ENCODE measurements around the gene RGS9BP.

Gene RGS9BP

GRCh38 chr19:32672841-32673240, 2.8 kb upstream of the RGS9BP start:
- Histone ChIP-seq H3K27ac (ENCODE audit: low read depth, low read length) (no peak overlapping the region), H3K18ac (ENCODE audit: low read length) (no peak overlapping the region), H2AFZ (ENCODE audit: insufficient read depth, low read length, poor library complexity) (no peak overlapping the region), H3K27me3 (ENCODE audit: insufficient read depth, low read length) (peaks cover 21% of the 10 kb centered on the region), H2BK5ac (ENCODE audit: low read depth, low read length, poor library complexity) (no peak overlapping the region), H3K79me1 (ENCODE audit: low read length) (peaks cover 5% of the 10 kb centered on the region), H3K23ac (ENCODE audit: low read length) (no peak overlapping the region), H3K36me3 (ENCODE audit: control insufficient read depth in 1 of 2, insufficient read depth in 2 of 2, low read length in 2 of 2) (peaks cover 0 to 1% of the 10 kb centered on the region in 2 experiments), H3K4me3 (ENCODE audit: low read depth, low read length) (no peak overlapping the region), H2BK12ac (ENCODE audit: low read length) (no peak overlapping the region), H3K4me2 (ENCODE audit: low read length) (no peak overlapping the region), H3K9me3 (ENCODE audit: insufficient read depth, low read depth, low read length) (peaks cover 3% of the 10 kb centered on the region), H3K14ac (ENCODE audit: low read length) (no peak overlapping the region), H3K9ac (ENCODE audit: low read length) (no peak overlapping the region), H4K91ac (ENCODE audit: low read depth, low read length) (no peak overlapping the region), H3K4me1 (ENCODE audit: control insufficient read depth in 1 of 2, insufficient read depth in 2 of 2, low read length in 2 of 2) (peaks cover 14 to 17% of the 10 kb centered on the region in 2 experiments), H2BK120ac (ENCODE audit: insufficient read depth, low read length, poor library complexity) (no peak overlapping the region), H4K12ac (ENCODE audit: low read depth, low read length) (no peak overlapping the region), H4K8ac (ENCODE audit: low read depth, low read length) (no peak overlapping the region), H3K4ac (ENCODE audit: low read depth, low read length) (no peak overlapping the region), H3K79me2 (ENCODE audit: control insufficient read depth, insufficient read depth, low read length, poor library complexity) (peaks cover 12% of the 10 kb centered on the region), H2AK5ac (ENCODE audit: low read length) (no peak overlapping the region)
- no peak for DNase-seq
- no CpG with 5 or more reads among the region's 3 CpGs for WGBS (ENCODE audit: extremely low coverage, insufficient coverage, insufficient read length)

GRCh38 chr19:32673573-32673972, 2.1 kb upstream of the RGS9BP start:
- Histone ChIP-seq H3K79me2 (ENCODE audit: control insufficient read depth, insufficient read depth, low read length, poor library complexity) (peaks cover 12% of the 10 kb centered on the region), H3K4me1 (ENCODE audit: control insufficient read depth in 1 of 2, insufficient read depth in 2 of 2, low read length in 2 of 2) (peaks cover 14 to 17% of the 10 kb centered on the region in 2 experiments), H3K18ac (ENCODE audit: low read length) (peak overlapping the region; percentile 79), H2BK120ac (ENCODE audit: insufficient read depth, low read length, poor library complexity) (no peak overlapping the region), H3K9me3 (ENCODE audit: insufficient read depth, low read depth, low read length) (peaks cover 3% of the 10 kb centered on the region), H2AK5ac (ENCODE audit: low read length) (no peak overlapping the region), H3K4me3 (ENCODE audit: low read depth, low read length) (no peak overlapping the region), H3K36me3 (ENCODE audit: control insufficient read depth in 1 of 2, insufficient read depth in 2 of 2, low read length in 2 of 2) (no peaks in the 10 kb centered on the region), H2BK5ac (ENCODE audit: low read depth, low read length, poor library complexity) (no peak overlapping the region), H3K27ac (ENCODE audit: low read depth, low read length) (no peak overlapping the region), H3K79me1 (ENCODE audit: low read length) (peaks cover 5% of the 10 kb centered on the region), H3K9ac (ENCODE audit: low read length) (no peak overlapping the region), H3K4ac (ENCODE audit: low read depth, low read length) (peak overlapping the region; percentile 57), H3K4me2 (ENCODE audit: low read length) (no peak overlapping the region), H2BK12ac (ENCODE audit: low read length) (no peak overlapping the region), H4K91ac (ENCODE audit: low read depth, low read length) (no peak overlapping the region), H3K23ac (ENCODE audit: low read length) (no peak overlapping the region), H4K8ac (ENCODE audit: low read depth, low read length) (no peak overlapping the region), H4K12ac (ENCODE audit: low read depth, low read length) (no peak overlapping the region), H2AFZ (ENCODE audit: insufficient read depth, low read length, poor library complexity) (peak overlapping the region; percentile 50), H3K27me3 (ENCODE audit: insufficient read depth, low read length) (peaks cover 21% of the 10 kb centered on the region), H3K14ac (ENCODE audit: low read length) (no peak overlapping the region)
- WGBS (ENCODE audit: extremely low coverage, insufficient coverage, insufficient read length), result no CpG with 5 or more reads among the region's 10 CpGs
- DNase-seq, result no peak

- H2BK5ac ChIP-seq (ENCODE audit: low read depth, low read length, poor library complexity), result no peak overlapping the region
- peaks cover 14 to 17% of the 10 kb centered on the region in 2 experiments for H3K4me1 ChIP-seq (ENCODE audit: control insufficient read depth in 1 of 2, insufficient read depth in 2 of 2, low read length in 2 of 2)
- H2BK120ac ChIP-seq (ENCODE audit: insufficient read depth, low read length, poor library complexity), result peak overlapping the region; percentile 47
- H3K23ac ChIP-seq (ENCODE audit: low read length), result no peak overlapping the region
- H4K91ac ChIP-seq (ENCODE audit: low read depth, low read length), result peak overlapping the region; percentile 63
- H3K9me3 ChIP-seq (ENCODE audit: insufficient read depth, low read depth, low read length), result peaks cover 3% of the 10 kb centered on the region
- H3K14ac ChIP-seq (ENCODE audit: low read length), result peak overlapping the region; percentile 90
- peaks cover 21% of the 10 kb centered on the region for H3K27me3 ChIP-seq (ENCODE audit: insufficient read depth, low read length)
- H3K79me2 ChIP-seq (ENCODE audit: control insufficient read depth, insufficient read depth, low read length, poor library complexity), result peaks cover 12% of the 10 kb centered on the region
- H2AFZ ChIP-seq (ENCODE audit: insufficient read depth, low read length, poor library complexity), result peak overlapping the region; percentile 86
- peak overlapping the region; percentile 97 for H3K4ac ChIP-seq (ENCODE audit: low read depth, low read length)
- peak overlapping the region; percentile 71 for H3K9ac ChIP-seq (ENCODE audit: low read length)
- H3K4me3 ChIP-seq (ENCODE audit: low read depth, low read length), result peak overlapping the region; percentile 91
- DNase-seq, result no peak
- H4K12ac ChIP-seq (ENCODE audit: low read depth, low read length), result peak overlapping the region; percentile 70
- H3K18ac ChIP-seq (ENCODE audit: low read length), result peak overlapping the region; percentile 90
- H4K8ac ChIP-seq (ENCODE audit: low read depth, low read length), result peak overlapping the region; percentile 91
- peak overlapping the region; percentile 81 for H3K4me2 ChIP-seq (ENCODE audit: low read length)
- H3K79me1 ChIP-seq (ENCODE audit: low read length), result peaks cover 5% of the 10 kb centered on the region
- H2BK12ac ChIP-seq (ENCODE audit: low read length), result peak overlapping the region; percentile 54
- no peak overlapping the region for H3K27ac ChIP-seq (ENCODE audit: low read depth, low read length)
- no peaks in the 10 kb centered on the region for H3K36me3 ChIP-seq (ENCODE audit: control insufficient read depth in 1 of 2, insufficient read depth in 2 of 2, low read length in 2 of 2)
- H2AK5ac ChIP-seq (ENCODE audit: low read length), result peak overlapping the region; percentile 68
- WGBS (ENCODE audit: extremely low coverage, insufficient coverage, insufficient read length), result no CpG with 5 or more reads among the region's 67 CpGs
These were observed 1.3 kb upstream of the RGS9BP start for GRCh38 chr19:32674153-32674930.

- Histone ChIP-seq H3K4me1 (ENCODE audit: control insufficient read depth in 1 of 2, insufficient read depth in 2 of 2, low read length in 2 of 2) (peaks cover 14 to 17% of the 10 kb centered on the region in 2 experiments), H3K4me2 (ENCODE audit: low read length) (peak within 1 kb of the TSS; percentile 93), H4K91ac (ENCODE audit: low read depth, low read length) (peak within 1 kb of the TSS; percentile 63), H3K27me3 (ENCODE audit: insufficient read depth, low read length) (peaks cover 21% of the 10 kb centered on the region), H3K14ac (ENCODE audit: low read length) (peak within 1 kb of the TSS; percentile 90), H3K79me2 (ENCODE audit: control insufficient read depth, insufficient read depth, low read length, poor library complexity) (peaks cover 12% of the 10 kb centered on the region), H2BK5ac (ENCODE audit: low read depth, low read length, poor library complexity) (no peak within 1 kb of the TSS), H4K8ac (ENCODE audit: low read depth, low read length) (peak within 1 kb of the TSS; percentile 91), H2BK12ac (ENCODE audit: low read length) (peak within 1 kb of the TSS; percentile 54), H3K18ac (ENCODE audit: low read length) (peak within 1 kb of the TSS; percentile 90), H3K4ac (ENCODE audit: low read depth, low read length) (peak within 1 kb of the TSS; percentile 97), H4K12ac (ENCODE audit: low read depth, low read length) (peak within 1 kb of the TSS; percentile 70), H3K27ac (ENCODE audit: low read depth, low read length) (no peak within 1 kb of the TSS), H3K36me3 (ENCODE audit: control insufficient read depth in 1 of 2, insufficient read depth in 2 of 2, low read length in 2 of 2) (no peaks in the 10 kb centered on the region), H3K79me1 (ENCODE audit: low read length) (peaks cover 5% of the 10 kb centered on the region), H3K9ac (ENCODE audit: low read length) (peak within 1 kb of the TSS; percentile 81), H3K23ac (ENCODE audit: low read length) (no peak within 1 kb of the TSS), H2AK5ac (ENCODE audit: low read length) (peak within 1 kb of the TSS; percentile 68), H2AFZ (ENCODE audit: insufficient read depth, low read length, poor library complexity) (peak within 1 kb of the TSS; percentile 90), H3K9me3 (ENCODE audit: insufficient read depth, low read depth, low read length) (peaks cover 3% of the 10 kb centered on the region), H3K4me3 (ENCODE audit: low read depth, low read length) (peak within 1 kb of the TSS; percentile 91), H2BK120ac (ENCODE audit: insufficient read depth, low read length, poor library complexity) (peak within 1 kb of the TSS; percentile 47)
- no CpG with 5 or more reads among the region's 75 CpGs for WGBS (ENCODE audit: extremely low coverage, insufficient coverage, insufficient read length)
- DNase-seq, result peak; percentile 100
These were observed 523 bp upstream of the RGS9BP start, which contains the start of gene ANKRD27 for GRCh38 chr19:32674931-32675719. Gene ANKRD27, minus strand, starts transcription at chr19:32675180. Its CDS starts 16,165 bp downstream, at chr19:32659015.

Data from trophoblast cell (in vitro differentiated cells and primary cell).